ENCODE measurements around the gene DCBLD1.

DNA sequence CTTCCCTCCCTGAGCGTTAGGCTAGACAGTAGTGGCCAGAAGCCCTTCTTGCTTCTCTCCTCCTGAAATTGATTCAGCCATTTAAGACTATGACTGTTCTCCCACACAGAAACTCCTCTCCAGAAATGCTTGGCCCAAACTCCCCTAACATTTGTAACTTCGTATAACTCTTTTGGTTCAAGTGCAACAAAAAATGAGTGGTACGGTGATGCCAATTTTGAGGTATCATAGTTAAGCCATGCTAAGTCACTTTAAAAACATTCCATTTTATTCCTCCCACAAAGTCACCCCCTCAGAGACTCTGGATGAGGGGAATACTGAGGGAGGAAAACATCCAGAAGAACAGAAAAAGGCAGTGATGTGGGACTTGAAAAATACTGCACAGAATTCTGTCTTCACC is 35.6 kb upstream of the DCBLD1 start:
- TF ChIP-seq POLR2AphosphoS5 (IDR thresholded peaks at IDR 0.05; ENCODE audit: low read depth, low read length) (no peak), POLR2A (IDR thresholded peaks at IDR 0.05; ENCODE audit: low read depth, low read length) (no peak)

Measured in GM12891 (cell line).